Measurements from ENCODE around the gene DNPEP. TPM values are rescaled to one million over a fixed set of nuclear protein-coding genes. Genes with fewer than 3 reads are reported as not detected.

Gene DNPEP
- total and polyA plus RNA-seq, 2 donors (not counting 1 experiment from before 2014, with no cell fraction given) = 82.6 to 91.7 TPM

GRCh38 chr2:219404291-219404910 is 16.7 kb upstream of the DNPEP start:
- POLR2A ChIA-PET = no interaction called here
- 89% methylated on average over 9 of the region's 10 CpGs for WGBS (ENCODE audit: insufficient coverage)

More at GRCh38 chr2:219404291-219404910, 16.7 kb upstream of the DNPEP start:
- Mint-ChIP-seq H3K9me3 (ENCODE audit: insufficient read depth) (no peaks in the 10 kb centered on the region), H3K27me3 (peaks cover 31% of the 10 kb centered on the region), H3K27ac (no peak overlapping the region), H3K4me1 (no peaks in the 10 kb centered on the region), H3K4me3 (no peak overlapping the region)
- H2AFZ ChIP-seq (ENCODE audit: insufficient read depth, low read depth, low read length, poor library complexity, severe bottlenecking) = no peak overlapping the region
- no peak overlapping the region for H3K4me3 ChIP-seq (ENCODE audit: control extremely low read depth in 1 of 5, extremely low read depth in 1 of 5, insufficient read depth in 1 of 5, low read depth in 2 of 5, low read length in 4 of 5)
- no peak overlapping the region for H3K27ac ChIP-seq (ENCODE audit: low read length in 2 of 2)
- CTCF ChIA-PET = interaction anchor here (1.1 to 4.4 kb wide), 7 partner anchors 9 to 156 kb away, joined by 3 to 97 read pairs (median 4); partner anchors contain the start of gene DNPEP
- H3K79me2 ChIP-seq (ENCODE audit: control insufficient read depth, insufficient read depth, low read length) = no peaks in the 10 kb centered on the region
- H3K36me3 ChIP-seq (replicated peaks in 1 of 2; ENCODE audit: control extremely low read depth in 1 of 2, control insufficient read depth in 1 of 2, extremely low read depth in 1 of 2, insufficient read depth in 2 of 2, low read length in 1 of 2) = no peaks in the 10 kb centered on the region
- TF ChIP-seq EZH2 (IDR thresholded peaks at IDR 0.05; ENCODE audit: borderline replicate concordance, insufficient read depth, low read depth, low read length, poor library complexity, severe bottlenecking) = no peak
- TF ChIP-seq CTCF (IDR thresholded peaks at IDR 0.05) = no peak
- ATAC-seq (ENCODE audit: low read depth) (no peak), DNase-seq (no peak)
- intact Hi-C loops (cut with micrococcal nuclease) = loop anchor here (5.0 kb wide), 2 partner anchors 238 to 293 kb away; no protein-coding TSS in a partner anchor
- H3K27me3 ChIP-seq (replicated peaks in 1 of 4; ENCODE audit: control extremely low read depth in 1 of 4, control insufficient read depth in 3 of 4, insufficient read depth in 4 of 4, low read length in 3 of 4) = peaks cover 0 to 25% (median 0%) of the 10 kb centered on the region in 4 experiments
- no peak overlapping the region for H3K9ac ChIP-seq (ENCODE audit: low read length)
- no peak overlapping the region for H3K4me2 ChIP-seq (replicated peaks; ENCODE audit: low read depth, low read length, poor library complexity, severe bottlenecking)
- H4K20me1 ChIP-seq (ENCODE audit: control insufficient read depth, insufficient read depth, low read length, poor library complexity, severe bottlenecking) = no peaks in the 10 kb centered on the region
- no peaks in the 10 kb centered on the region for H3K9me3 ChIP-seq (ENCODE audit: control extremely low read depth in 1 of 3, control insufficient read depth in 2 of 3, insufficient read depth in 1 of 3, low read length in 2 of 3)
- H3K4me1 ChIP-seq (ENCODE audit: control insufficient read depth in 2 of 2, insufficient read depth in 2 of 2, low read length in 2 of 2) = no peaks in the 10 kb centered on the region

All from B cell (primary cell).